K562 (cell line): Measurements from ENCODE around the gene MTNR1B. TPM values are rescaled to one million over a fixed set of nuclear protein-coding genes. Genes with fewer than 3 reads are reported as not detected.

Source experiments
- ATAC-seq: fragments of 200-7000 bp; cut with Tn5 transposase; 3 replicates; pipeline ENCODE4 v1.9.1; 2020; ENCODE audit warnings: moderate library complexity
- BruUV-seq: library from RNA; stranded (reverse); fragments of 400-500 nt; replicated peaks from 2 replicates; lab custom pipeline; 2021; lab: Mats Ljungman, UMichigan
- CTCF ChIA-PET: fragments of 300-600 bp; formaldehyde crosslinking; extraction: SDS; loops from one replicate; lab custom pipeline; 2021; ENCODE audit warnings: low intra/inter-chr PET ratio; lab: Yijun Ruan, JAX
- POLR2A ChIA-PET: fragments of 300-600, 350-650 bp; sonication (Branson Sonifier 250); formaldehyde crosslinking; extraction: SDS; loops from one replicate; lab custom pipeline; 2021; ENCODE audit warnings: antibody characterized with exemption, inconsistent platforms; lab: Yijun Ruan, JAX
- DNase-seq, 4 experiments: peaks; one replicate each; pipeline versions ENCODE4 v3.0.0 to v3.0.0-alpha.2; 2011 to 2018; ENCODE audit warnings: low spot score in 3 of 4, mixed read lengths in 3 of 4; ENCODE audit errors: extremely low read depth in 1 of 4
- FAIRE-seq: peaks from 2 replicates; lab custom pipeline; 2011; peaks lifted over from hg19 to GRCh38; lab: Jason Lieb, UNC
- H2AFZ ChIP-seq: 2 replicates; pipeline ENCODE4 v1.6.0; 2011; ENCODE audit warnings: low read depth, low read length, control low read depth, inconsistent platforms
- H3K27ac ChIP-seq: fragments of 200-600 bp; 3 replicates; pipeline ENCODE4 v1.8.0; 2011; ENCODE audit warnings: low read depth, mild to moderate bottlenecking, control low read depth, inconsistent platforms, low read length, moderate library complexity, mixed read lengths; ENCODE audit errors: extremely low read depth
- H3K27me3 ChIP-seq, 2 experiments: fragments of 300-600 bp in 1 of 2; 2 replicates in 1 of 2; 3 replicates in 1 of 2; pipeline versions ENCODE4 v1.6.0 to v1.8.0; 2011; ENCODE audit warnings: inconsistent platforms in 2 of 2, low read length in 2 of 2, mild to moderate bottlenecking in 1 of 2, mixed read lengths in 1 of 2, moderate library complexity in 1 of 2; ENCODE audit not compliant: control insufficient read depth in 2 of 2, insufficient read depth in 2 of 2
- H3K36me3 ChIP-seq: fragments of 300-600 bp; 3 replicates; pipeline ENCODE4 v1.8.0; 2011; ENCODE audit warnings: mild to moderate bottlenecking, low read length, inconsistent platforms; ENCODE audit not compliant: control insufficient read depth, insufficient read depth
- H3K4me1 ChIP-seq, 2 experiments: fragments of 200-600 bp in 1 of 2; replicated peaks in 1 of 2; 2 replicates in 1 of 2; 3 replicates in 1 of 2; pipeline versions ENCODE4 v1.5.1 to v1.8.0; 2011; ENCODE audit warnings: inconsistent platforms in 2 of 2, low read length in 2 of 2, mild to moderate bottlenecking in 1 of 2, mixed read lengths in 1 of 2, moderate library complexity in 1 of 2; ENCODE audit not compliant: control insufficient read depth in 2 of 2, insufficient read depth in 2 of 2
- H3K4me2 ChIP-seq: 2 replicates; pipeline ENCODE4 v1.6.1; 2011; ENCODE audit warnings: low read length, control low read depth, inconsistent platforms, mixed read lengths; ENCODE audit not compliant: insufficient read depth
- H3K4me3 ChIP-seq: fragments of 200-600 bp; sonication (generic), shearing (Covaris generic); 2 replicates; pipeline ENCODE4 v1.5.1; 2016; ENCODE audit warnings: control low read depth, inconsistent platforms
- H3K79me2 ChIP-seq: fragments of 200-600 bp; 3 replicates; pipeline ENCODE4 v1.8.0; 2011; ENCODE audit warnings: low read length, inconsistent platforms; ENCODE audit not compliant: control insufficient read depth, insufficient read depth
- H3K9ac ChIP-seq, 2 experiments: 2 replicates each; pipeline versions ENCODE4 v1.6.0 to v1.6.1; 2011; ENCODE audit warnings: low read depth in 2 of 2, low read length in 2 of 2, control low read depth in 1 of 2, inconsistent platforms in 1 of 2, mild to moderate bottlenecking in 1 of 2, mixed read lengths in 1 of 2; ENCODE audit not compliant: insufficient read depth in 1 of 2
- H3K9me1 ChIP-seq: one replicate; pipeline ENCODE4 v1.6.0; 2011; ENCODE audit warnings: inconsistent platforms, mild to moderate bottlenecking, low read length, moderate library complexity; ENCODE audit not compliant: control insufficient read depth, insufficient read depth
- H3K9me3 ChIP-seq: replicated peaks from 2 replicates; pipeline ENCODE4 v1.5.1; 2011; ENCODE audit warnings: low read depth, low read length, inconsistent platforms; ENCODE audit not compliant: control insufficient read depth, insufficient read depth
- H4K20me1 ChIP-seq: replicated peaks from 2 replicates; pipeline ENCODE4 v1.6.1; 2011; ENCODE audit warnings: low read length, inconsistent platforms, mixed read lengths; ENCODE audit not compliant: control insufficient read depth, insufficient read depth
- BMI1 ChIP-seq: fragments of 150-350 bp; IDR thresholded peaks from 2 replicates; pipeline ENCODE4 v1.6.1; 2014; ENCODE audit warnings: low read length
- BRCA1 ChIP-seq, 2 experiments: fragments of 450-650 bp in 1 of 2; sonication (generic) in 1 of 2; formaldehyde crosslinking in 1 of 2; IDR thresholded peaks; 2 replicates each; pipeline versions ENCODE4 v1.5.0 to v1.6.1; 2017 to 2020; ENCODE audit warnings: mild to moderate bottlenecking in 1 of 2, missing genetic modification reagents in 1 of 2
- BRD4 ChIP-seq: fragments of 200-600 bp; sonication (generic); IDR thresholded peaks from 2 replicates; pipeline ENCODE4 v1.6.1; 2017; ENCODE audit warnings: inconsistent platforms
- CREB1 ChIP-seq, 2 experiments: sonication (generic) in 1 of 2; formaldehyde crosslinking in 1 of 2; IDR thresholded peaks; 2 replicates each; pipeline versions ENCODE4 v1.6.1 to v1.8.0; 2012 to 2022; ENCODE audit warnings: inconsistent platforms in 1 of 2, mild to moderate bottlenecking in 1 of 2, missing genetic modification reagents in 1 of 2, moderate library complexity in 1 of 2
- CXXC5 ChIP-seq: fragments of 250-450 bp; sonication (Bioruptor Pico); IDR thresholded peaks from 2 replicates; pipeline ENCODE4 v1.8.0; 2022; ENCODE audit warnings: inconsistent platforms, mild to moderate bottlenecking, moderate library complexity
- GABPA ChIP-seq: fragments of 200-800 bp; sonication (Bioruptor generic); conservative IDR thresholded peaks from 2 replicates; pipeline ENCODE4 v1.6.1; 2016; ENCODE audit warnings: low read depth, missing genetic modification characterization, missing compliant biosample characterization
- JUN ChIP-seq, 2 experiments: sonication (generic) in 1 of 2; formaldehyde crosslinking in 1 of 2; IDR thresholded peaks; 2 replicates each; pipeline versions ENCODE4 v1.6.1 to v1.8.0; 2012 to 2022; ENCODE audit warnings: borderline replicate concordance in 2 of 2, mild to moderate bottlenecking in 2 of 2, improper control_type of control experiment in 1 of 2, low read depth in 1 of 2, low read length in 1 of 2, missing genetic modification reagents in 1 of 2
- KLF1 ChIP-seq: fragments of 450-650 bp; IDR thresholded peaks from 2 replicates; pipeline ENCODE4 v1.6.1; 2016; ENCODE audit warnings: missing genetic modification characterization, missing compliant biosample characterization
- KLF6 ChIP-seq: fragments of 250-450 bp; sonication (Bioruptor Pico); IDR thresholded peaks from 2 replicates; pipeline ENCODE4 v1.4.0; 2020; ENCODE audit warnings: mild to moderate bottlenecking, moderate library complexity, borderline replicate concordance
- MYC ChIP-seq, 2 experiments: fragments of 250-450 bp in 1 of 2; sonication (Bioruptor Pico) in 1 of 2; IDR thresholded peaks; 2 replicates each; pipeline versions ENCODE4 v1.5.1 to v1.6.1; 2012 to 2021; ENCODE audit warnings: low read depth in 2 of 2, borderline replicate concordance in 1 of 2, improper control_type of control experiment in 1 of 2, low read length in 1 of 2, mild to moderate bottlenecking in 1 of 2, moderate library complexity in 1 of 2
- PHF21A ChIP-seq: fragments of 450-650 bp; IDR thresholded peaks from 2 replicates; pipeline ENCODE4 v1.6.1; 2017; ENCODE audit warnings: low read depth, borderline replicate concordance
- SMARCA5 ChIP-seq: fragments of 450-650 bp; IDR thresholded peaks from 2 replicates; pipeline ENCODE4 v1.6.1; 2016
- SUPT5H ChIP-seq: fragments of 450-650 bp; IDR thresholded peaks from 2 replicates; pipeline ENCODE4 v1.6.1; 2016
- TBP ChIP-seq: optimal IDR thresholded peaks from 2 replicates; pipeline ENCODE3; 2011; ENCODE audit warnings: low read depth, low read length, improper control_type of control experiment
- TGIF2 ChIP-seq: sonication (generic); formaldehyde crosslinking; IDR thresholded peaks from 2 replicates; pipeline ENCODE4 v1.8.1; 2022; ENCODE audit warnings: mild to moderate bottlenecking, missing genetic modification reagents, moderate library complexity
- ZNF644 ChIP-seq: fragments of 200-800 bp; sonication (Bioruptor generic); IDR thresholded peaks from 2 replicates; pipeline ENCODE4 v1.6.1; 2016; ENCODE audit warnings: low read depth, missing genetic modification characterization, missing compliant biosample characterization
- ZNF766 ChIP-seq: fragments of 200-800 bp; sonication (Bioruptor generic); conservative IDR thresholded peaks from 2 replicates; pipeline ENCODE4 v1.6.1; 2016; ENCODE audit warnings: missing genetic modification characterization, missing compliant biosample characterization
- WGBS: fragments of 100-300 bp; shearing (Covaris generic); methylation state at CpG from one replicate; pipeline ENCODE4 v1.1.6; 2016; ENCODE audit warnings: low coverage, mixed read lengths; ENCODE audit not compliant: insufficient coverage; ENCODE audit errors: missing lambda C conversion rate; 5-methylcytosine and 5-hydroxymethylcytosine counted together
- in situ Hi-C: fragments of 300-500 bp; cut with MboI; formaldehyde crosslinking; loops from 4 replicates; pipeline ENCODE4 v1.15.0; 2018; ENCODE audit warnings: inconsistent platforms, mixed read lengths
- intact Hi-C: fragments of 100-400 bp; cut with micrococcal nuclease; formaldehyde crosslinking; loops from 2 replicates; pipeline ENCODE4 v1.14.2; 2022
- polyA plus RNA-seq, 8 experiments: library from polyadenylated mRNA; depleted of rRNA in 4 of 8; stranded (reverse) in 5 of 8; unstranded in 3 of 8; fragments of >200 nt; fragmentation: Nextera tagmentation in 2 of 8; fragmentation: Illumina TruSeq in 1 of 8; extraction: Ambion mirVana in 2 of 8; extraction: Trizol in 1 of 8; gene quantifications; 2 replicates each; pipeline versions ENCODE4 v1.2.1 to v1.2.3, GENCODE V29; 2011 to 2014; ENCODE audit warnings: inconsistent platforms in 1 of 8, missing spikeins in 1 of 8
- total RNA-seq, 7 experiments: library from RNA; depleted of rRNA in 6 of 7; stranded (reverse); fragments of >200 nt in 6 of 7; fragmentation: Illumina TruSeq in 2 of 7; extraction: Trizol in 2 of 7; gene quantifications; 2 replicates each; pipeline versions ENCODE4 v1.2.1 to v1.2.3, GENCODE V29; 2011 to 2021; ENCODE audit warnings: low replicate concordance in 1 of 7
- TF ChIP-seq, protein P1 (sequence below): fragments of 450-650 bp; formaldehyde crosslinking; IDR thresholded peaks from 2 replicates; pipeline ENCODE4 v1.4.0; 2020; ENCODE audit warnings: mild to moderate bottlenecking, moderate library complexity
- TF ChIP-seq, protein P2 (sequence below): fragments of 450-650 bp; formaldehyde crosslinking; IDR thresholded peaks from 2 replicates; pipeline ENCODE4 v1.4.0; 2020; ENCODE audit warnings: mild to moderate bottlenecking, moderate library complexity

The MTNR1B gene
- total and polyA plus RNA-seq, 9 of the 15 experiments (the other 6 are each of a cell fraction or from before 2014, with no cell fraction given) = not detected

- ChIA-PET POLR2A (interaction anchor here (0.6 kb wide), 2 partner anchors 61 to 612 kb away, joined by 4 read pairs; no protein-coding TSS in a partner anchor), CTCF (no interaction called here)
- intact Hi-C loops = no loop called here
- Histone ChIP-seq H3K27ac (no peak overlapping the region), H3K9me1 (no peaks in the 10 kb centered on the region), H3K4me3 (no peak overlapping the region), H3K9ac (no peak overlapping the region), H4K20me1 (no peaks in the 10 kb centered on the region)
- 8% methylated on average over 1 of the region's 1 CpG for WGBS
- no peak for DNase-seq
- no peak for ATAC-seq
- no peak for TF ChIP-seq GABPA (tag)
- no peak for TF ChIP-seq BRD4
- TF ChIP-seq BMI1 = no peak
- no peak for TF ChIP-seq SUPT5H
- no peak for TF ChIP-seq CREB1 (IDR thresholded peaks at IDR 0.05)
- TF ChIP-seq CREB1 (CRISPR knock-in tag; IDR thresholded peaks at IDR 0.05) = no peak
- no peak for TF ChIP-seq PHF21A
- TF ChIP-seq CXXC5 (CRISPR knock-in tag) = no peak
- TF ChIP-seq TGIF2 = no peak
- no peak for TF ChIP-seq SMARCA5
- no peak for TF ChIP-seq MYC (IDR thresholded peaks at IDR 0.05; ENCODE audit: low read depth, low read length)
- TF ChIP-seq MYC (CRISPR knock-in tag; IDR thresholded peaks at IDR 0.05; ENCODE audit: borderline replicate concordance, low read depth) = no peak
- TF ChIP-seq, protein P1, sequence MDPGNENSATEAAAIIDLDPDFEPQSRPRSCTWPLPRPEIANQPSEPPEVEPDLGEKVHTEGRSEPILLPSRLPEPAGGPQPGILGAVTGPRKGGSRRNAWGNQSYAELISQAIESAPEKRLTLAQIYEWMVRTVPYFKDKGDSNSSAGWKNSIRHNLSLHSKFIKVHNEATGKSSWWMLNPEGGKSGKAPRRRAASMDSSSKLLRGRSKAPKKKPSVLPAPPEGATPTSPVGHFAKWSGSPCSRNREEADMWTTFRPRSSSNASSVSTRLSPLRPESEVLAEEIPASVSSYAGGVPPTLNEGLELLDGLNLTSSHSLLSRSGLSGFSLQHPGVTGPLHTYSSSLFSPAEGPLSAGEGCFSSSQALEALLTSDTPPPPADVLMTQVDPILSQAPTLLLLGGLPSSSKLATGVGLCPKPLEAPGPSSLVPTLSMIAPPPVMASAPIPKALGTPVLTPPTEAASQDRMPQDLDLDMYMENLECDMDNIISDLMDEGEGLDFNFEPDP (CRISPR knock-in tag) = no peak
- no peak for TF ChIP-seq TBP
- no peak for TF ChIP-seq ZNF766 (CRISPR knock-in tag)
- no peak for TF ChIP-seq ZNF644 (tag)
- no peak for TF ChIP-seq BRCA1 (IDR thresholded peaks at IDR 0.05)
- no peak for TF ChIP-seq BRCA1 (CRISPR knock-in tag; IDR thresholded peaks at IDR 0.05)
- no peak for TF ChIP-seq JUN (IDR thresholded peaks at IDR 0.05; ENCODE audit: borderline replicate concordance, low read depth, low read length)
- TF ChIP-seq JUN (CRISPR knock-in tag; IDR thresholded peaks at IDR 0.05; ENCODE audit: borderline replicate concordance) = no peak
- no peak for TF ChIP-seq KLF6 (CRISPR knock-in tag)
- no peak for TF ChIP-seq KLF1 (tag)
- TF ChIP-seq, protein P2, sequence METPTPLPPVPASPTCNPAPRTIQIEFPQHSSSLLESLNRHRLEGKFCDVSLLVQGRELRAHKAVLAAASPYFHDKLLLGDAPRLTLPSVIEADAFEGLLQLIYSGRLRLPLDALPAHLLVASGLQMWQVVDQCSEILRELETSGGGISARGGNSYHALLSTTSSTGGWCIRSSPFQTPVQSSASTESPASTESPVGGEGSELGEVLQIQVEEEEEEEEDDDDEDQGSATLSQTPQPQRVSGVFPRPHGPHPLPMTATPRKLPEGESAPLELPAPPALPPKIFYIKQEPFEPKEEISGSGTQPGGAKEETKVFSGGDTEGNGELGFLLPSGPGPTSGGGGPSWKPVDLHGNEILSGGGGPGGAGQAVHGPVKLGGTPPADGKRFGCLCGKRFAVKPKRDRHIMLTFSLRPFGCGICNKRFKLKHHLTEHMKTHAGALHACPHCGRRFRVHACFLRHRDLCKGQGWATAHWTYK = no peak
- TF ChIP-seq, all 486 proteins: peak for 0
- H3K27me3 ChIP-seq = no peaks in the 10 kb centered on the region
- H2AFZ ChIP-seq = no peak overlapping the region
- H3K4me1 ChIP-seq = no peaks in the 10 kb centered on the region
- no peak for FAIRE-seq
- no peaks in the 10 kb centered on the region for H3K36me3 ChIP-seq
- no peak overlapping the region for H3K4me2 ChIP-seq
- no peaks in the 10 kb centered on the region for H3K79me2 ChIP-seq
- in situ Hi-C loops = no loop called here
- no TSS peak for BruUV-seq
- H3K9me3 ChIP-seq = no peaks in the 10 kb centered on the region
Observed at GRCh38 chr11:93013646-93014045, 44.2 kb downstream of the MTNR1B start.
